ENCODE measurements around the gene DRC7.
A peak's percentile ranks its signal among the peaks of the same experiment; 100 is the strongest.

DRC7 gene

DNA sequence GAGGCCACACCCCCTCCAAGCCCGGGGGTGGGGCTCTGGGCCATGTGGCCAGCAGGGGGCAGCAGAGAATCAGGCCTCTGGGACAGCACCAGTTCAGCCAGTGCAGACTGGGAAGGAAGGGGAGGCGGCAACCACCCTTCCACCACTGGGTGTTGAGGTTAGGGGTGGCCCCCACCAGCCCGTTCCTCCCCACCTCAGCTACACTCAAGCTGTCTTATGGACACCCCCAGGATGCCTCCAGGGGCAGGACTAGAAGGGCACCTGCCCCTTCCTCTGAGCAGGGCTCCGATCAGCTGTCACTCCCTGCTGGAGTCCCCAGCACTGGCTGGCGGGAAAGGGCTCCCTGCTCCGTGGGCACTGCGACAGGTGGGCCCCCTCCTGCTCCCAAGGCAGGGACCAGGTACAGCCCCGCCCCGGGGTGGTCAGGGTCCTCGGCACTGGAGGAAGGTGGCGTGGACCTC lies 62.8 kb downstream of the DRC7 start:
- H3K27ac ChIP-seq = peak overlapping the region; percentile 64
- peaks cover 4% of the 10 kb centered on the region; the same call in 1 of the 2 replicates for H3K36me3 ChIP-seq (ENCODE audit: insufficient read depth, low read length)
- DNase-seq (ENCODE audit: low read depth, low spot score) = no peak

GRCh38 chr16:57757883-57758282 lies 63.3 kb downstream of the DRC7 start:
- no peak for TF ChIP-seq POLR2AphosphoS5 (IDR thresholded peaks at IDR 0.05; ENCODE audit: borderline replicate concordance, low read depth, low read length)
- TF ChIP-seq FOXP2 (optimal IDR thresholded peaks at IDR 0.05; ENCODE audit: control extremely low read depth, extremely low read length, insufficient read depth) = no peak
- TF ChIP-seq EZH2 (IDR thresholded peaks at IDR 0.05) = no peak
- Histone ChIP-seq H3K9me3 (ENCODE audit: low read depth, low read length) (no peaks in the 10 kb centered on the region), H3K9ac (ENCODE audit: insufficient read length) (no peak overlapping the region), H3K4me3 (no peak overlapping the region), H3K36me3 (ENCODE audit: insufficient read depth, low read length) (peaks cover 4% of the 10 kb centered on the region; the same call in 1 of the 2 replicates), H3K27ac (peak overlapping the region; percentile 64)
- no peak for DNase-seq (ENCODE audit: low read depth, low spot score)

More for the DNA sequence above, 62.8 kb downstream of the DRC7 start:
- Histone ChIP-seq H3K9ac (ENCODE audit: insufficient read length) (no peak overlapping the region), H3K4me3 (no peak overlapping the region), H3K9me3 (ENCODE audit: low read depth, low read length) (no peaks in the 10 kb centered on the region)
- TF ChIP-seq POLR2AphosphoS5 (IDR thresholded peaks at IDR 0.05; ENCODE audit: borderline replicate concordance, low read depth, low read length) (no peak), FOXP2 (optimal IDR thresholded peaks at IDR 0.05; ENCODE audit: control extremely low read depth, extremely low read length, insufficient read depth) (no peak), EZH2 (IDR thresholded peaks at IDR 0.05) (no peak)

DNA sequence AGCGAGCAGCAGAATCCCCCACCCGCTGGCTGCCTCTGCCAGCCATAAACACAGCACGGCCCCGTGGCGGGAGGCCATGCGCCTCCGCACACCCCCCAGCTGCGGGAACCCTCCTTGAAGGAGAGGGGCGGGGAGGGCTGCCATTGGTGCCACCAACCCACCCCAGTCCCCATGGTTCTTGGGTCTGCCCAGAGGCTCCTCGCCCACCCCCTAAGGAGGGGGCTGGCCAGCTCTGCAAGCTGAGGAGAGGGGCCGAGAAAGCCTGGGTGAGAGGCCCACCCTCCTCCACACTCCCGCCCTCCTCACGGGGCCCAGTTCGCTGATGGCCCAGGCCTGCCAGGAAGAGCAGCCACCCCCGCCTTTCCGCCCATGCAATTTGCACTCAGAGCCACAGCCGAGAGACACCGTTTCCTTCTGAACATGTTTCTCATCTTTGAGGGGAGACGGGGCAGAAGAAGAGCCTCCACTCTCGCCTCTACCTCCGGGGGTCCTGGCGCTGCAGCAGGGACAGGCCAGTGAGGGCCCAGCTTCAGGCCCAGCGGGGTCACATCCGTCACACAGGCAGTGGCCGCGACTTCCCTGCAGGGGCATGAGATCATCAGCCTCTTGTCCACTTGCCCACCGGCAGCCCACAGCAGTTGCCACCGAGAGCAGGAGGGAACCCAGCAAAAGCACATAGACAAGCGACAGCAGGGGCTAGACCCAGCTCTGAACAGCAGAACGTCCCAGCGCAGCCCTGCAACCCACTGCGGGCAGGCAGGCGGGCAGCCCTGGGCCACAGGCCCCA lies 63.9 kb downstream of the DRC7 start:
- DNase-seq (ENCODE audit: low read depth, low spot score) = no peak
- peaks cover 4% of the 10 kb centered on the region; the same call in 1 of the 2 replicates for H3K36me3 ChIP-seq (ENCODE audit: insufficient read depth, low read length)
- H3K9me3 ChIP-seq (ENCODE audit: low read depth, low read length) = no peaks in the 10 kb centered on the region
- TF ChIP-seq FOXP2 (optimal IDR thresholded peaks at IDR 0.05; ENCODE audit: control extremely low read depth, extremely low read length, insufficient read depth) (no peak), POLR2AphosphoS5 (IDR thresholded peaks at IDR 0.05; ENCODE audit: borderline replicate concordance, low read depth, low read length) (no peak), EZH2 (IDR thresholded peaks at IDR 0.05) (no peak)
- H3K9ac ChIP-seq (ENCODE audit: insufficient read length) = no peak overlapping the region
- H3K27ac ChIP-seq = peak overlapping the region; percentile 64
- no peak overlapping the region for H3K4me3 ChIP-seq

- no peak overlapping the region for H3K9ac ChIP-seq (ENCODE audit: insufficient read length)
Measured at GRCh38 chr16:57759131-57759530, 64.5 kb downstream of the DRC7 start.

GRCh38 chr16:57759541-57760356 lies 65.1 kb downstream of the DRC7 start:
- no peak for DNase-seq (ENCODE audit: low read depth, low spot score)
- Histone ChIP-seq H3K27ac (no peak overlapping the region), H3K36me3 (ENCODE audit: insufficient read depth, low read length) (peaks cover 4% of the 10 kb centered on the region; the same call in 1 of the 2 replicates), H3K9me3 (ENCODE audit: low read depth, low read length) (no peaks in the 10 kb centered on the region), H3K4me3 (no peak overlapping the region), H3K9ac (ENCODE audit: insufficient read length) (no peak overlapping the region)
- TF ChIP-seq FOXP2 (optimal IDR thresholded peaks at IDR 0.05; ENCODE audit: control extremely low read depth, extremely low read length, insufficient read depth) (no peak), EZH2 (IDR thresholded peaks at IDR 0.05) (no peak), POLR2AphosphoS5 (IDR thresholded peaks at IDR 0.05; ENCODE audit: borderline replicate concordance, low read depth, low read length) (no peak)

More at GRCh38 chr16:57759131-57759530, 64.5 kb downstream of the DRC7 start:
- Histone ChIP-seq H3K36me3 (ENCODE audit: insufficient read depth, low read length) (peaks cover 4% of the 10 kb centered on the region; the same call in 1 of the 2 replicates), H3K9me3 (ENCODE audit: low read depth, low read length) (no peaks in the 10 kb centered on the region), H3K4me3 (no peak overlapping the region), H3K27ac (peak overlapping the region; percentile 64; the same call in 1 of the 2 replicates)
- no peak for DNase-seq (ENCODE audit: low read depth, low spot score)
- TF ChIP-seq EZH2 (IDR thresholded peaks at IDR 0.05) (no peak), FOXP2 (optimal IDR thresholded peaks at IDR 0.05; ENCODE audit: control extremely low read depth, extremely low read length, insufficient read depth) (no peak), POLR2AphosphoS5 (IDR thresholded peaks at IDR 0.05; ENCODE audit: borderline replicate concordance, low read depth, low read length) (no peak)

- Histone ChIP-seq H3K36me3 (ENCODE audit: insufficient read depth, low read length) (peaks cover 4% of the 10 kb centered on the region; the same call in 1 of the 2 replicates), H3K9me3 (ENCODE audit: low read depth, low read length) (no peaks in the 10 kb centered on the region), H3K27ac (no peak overlapping the region), H3K4me3 (no peak overlapping the region), H3K9ac (ENCODE audit: insufficient read length) (no peak overlapping the region)
- TF ChIP-seq POLR2AphosphoS5 (IDR thresholded peaks at IDR 0.05; ENCODE audit: borderline replicate concordance, low read depth, low read length) = no peak; the same call in 1 of the 2 replicates
- no peak for TF ChIP-seq FOXP2 (optimal IDR thresholded peaks at IDR 0.05; ENCODE audit: control extremely low read depth, extremely low read length, insufficient read depth)
- TF ChIP-seq EZH2 (IDR thresholded peaks at IDR 0.05) = no peak
- no peak for DNase-seq (ENCODE audit: low read depth, low spot score)
Measured at GRCh38 chr16:57760357-57761160, 66.0 kb downstream of the DRC7 start.

DNA sequence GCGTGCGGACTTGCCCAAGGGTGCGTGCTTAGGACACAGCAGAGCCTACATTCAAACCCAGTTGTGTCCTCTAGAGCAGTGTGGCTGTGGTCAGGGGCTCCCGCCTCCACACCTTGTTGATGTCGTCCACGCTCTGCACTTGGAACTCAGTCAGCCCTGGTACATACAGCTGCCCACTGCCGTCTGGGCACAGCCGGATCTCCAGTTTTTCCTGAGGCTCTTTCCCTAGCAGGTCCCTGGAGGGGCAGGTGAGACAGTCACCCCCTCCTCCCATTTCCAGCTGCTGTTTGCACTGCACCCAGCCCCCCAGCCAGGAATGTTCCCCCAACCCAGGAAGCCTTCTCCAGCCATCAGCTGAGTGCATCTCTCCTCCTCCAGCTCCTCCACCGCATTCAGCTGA lies 66.7 kb downstream of the DRC7 start:
- Histone ChIP-seq H3K27ac (no peak overlapping the region), H3K9me3 (ENCODE audit: low read depth, low read length) (no peaks in the 10 kb centered on the region), H3K36me3 (ENCODE audit: insufficient read depth, low read length) (peaks cover 4% of the 10 kb centered on the region; the same call in 1 of the 2 replicates), H3K9ac (ENCODE audit: insufficient read length) (no peak overlapping the region), H3K4me3 (no peak overlapping the region)
- DNase-seq (ENCODE audit: low read depth, low spot score) = no peak
- no peak for TF ChIP-seq POLR2AphosphoS5 (IDR thresholded peaks at IDR 0.05; ENCODE audit: borderline replicate concordance, low read depth, low read length)
